SK-N-MC (cell line): ENCODE measurements around the gene SP2.

Experiments
- EZH2 ChIP-seq: fragments of 200-600 bp; sonication (generic); IDR thresholded peaks from one replicate; pipeline ENCODE4 v1.6.1; 2017; ENCODE audit warnings: antibody characterized with exemption
- POLR2AphosphoS5 ChIP-seq: IDR thresholded peaks from 2 replicates; pipeline ENCODE4 v1.6.1; 2012; ENCODE audit warnings: mild to moderate bottlenecking, low read depth, low read length, borderline replicate concordance

DNA sequence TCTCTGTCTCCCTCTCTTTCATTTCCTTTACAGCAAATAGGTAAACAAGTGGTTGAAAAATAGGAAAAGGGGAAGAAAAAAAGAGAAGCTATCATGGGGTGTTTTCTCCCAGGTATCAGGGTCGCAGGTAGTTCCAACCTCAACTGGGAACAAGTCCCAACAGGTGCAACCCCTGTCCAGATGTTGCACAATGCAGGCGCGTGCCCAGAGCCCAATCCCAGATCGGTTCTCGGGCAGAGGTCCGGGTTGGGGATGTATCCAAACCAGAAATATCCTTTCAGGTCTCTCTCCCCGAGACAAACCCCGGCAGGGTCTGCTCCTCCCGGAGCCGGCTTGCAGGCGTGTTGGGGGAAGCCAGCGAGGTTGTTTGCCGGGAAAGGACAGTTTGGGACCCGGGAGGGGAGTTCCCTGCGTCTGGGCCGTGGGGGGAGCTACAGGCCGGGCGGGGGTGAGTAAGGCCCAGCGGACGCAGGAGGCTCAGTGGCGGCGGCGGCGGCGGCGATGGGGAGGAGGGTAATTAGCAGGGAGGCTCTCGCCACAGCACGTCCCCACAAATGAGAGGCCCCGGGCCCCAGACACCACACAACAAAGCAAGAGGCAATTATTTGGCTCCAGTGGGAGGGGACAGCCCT, 23.9 kb upstream of the SP2 start:
- TF ChIP-seq EZH2 (no peak), POLR2AphosphoS5 (no peak)
